RPMI7951 (cell line): ENCODE measurements around the gene KCNQ1. TPM values are rescaled to one million over a fixed set of nuclear protein-coding genes. Genes with fewer than 3 reads are reported as not detected.

Source experiments
- DNase-seq: peaks from one replicate; pipeline ENCODE4 v3.0.0-alpha.2; 2012; ENCODE audit warnings: low read depth
- total RNA-seq: library from RNA; depleted of rRNA; stranded (reverse); fragments of >200 nt; shearing (Covaris generic); gene quantifications from 2 replicates; pipeline ENCODE4 v1.2.3, GENCODE V29; 2014

Gene KCNQ1
- total RNA-seq, 1 experiment from 2014 or later = not detected

DNA sequence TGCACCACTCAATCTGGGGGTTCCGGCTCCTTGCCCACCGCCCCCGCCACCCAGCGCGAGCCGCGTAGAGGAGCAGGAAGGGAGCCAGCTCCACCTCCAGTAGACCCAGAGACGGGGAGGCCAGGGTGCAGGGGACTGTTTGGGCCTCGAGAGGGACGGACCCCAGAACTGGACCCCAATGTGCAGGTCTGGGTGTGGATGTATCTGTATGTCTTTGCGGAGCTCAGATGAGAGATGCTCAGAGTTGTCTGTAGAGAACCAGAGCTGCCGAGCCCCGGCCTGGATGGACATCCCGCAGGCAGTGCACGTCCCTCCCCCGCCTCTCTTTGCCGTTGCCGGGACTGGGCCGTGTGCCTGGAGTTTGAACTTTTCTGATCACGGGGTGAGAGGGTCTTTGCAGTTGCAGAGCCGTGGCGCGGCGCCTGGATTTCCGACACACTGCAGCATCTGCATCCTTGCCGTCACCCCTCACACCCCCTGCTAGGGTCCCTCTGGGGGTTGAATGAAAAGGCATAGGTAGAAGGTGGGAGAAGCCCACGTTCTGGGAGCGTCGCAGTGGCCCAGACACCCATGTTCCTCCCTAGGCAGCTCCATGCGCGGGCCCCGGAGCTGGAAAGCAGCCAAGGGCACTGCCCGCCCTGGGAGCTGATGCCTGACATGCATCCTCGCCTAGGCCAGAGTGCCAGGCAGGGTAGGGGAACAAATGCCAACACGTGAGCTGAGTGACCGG, 105.2 kb downstream of the KCNQ1 start:
- DNase-seq = no peak

DNA sequence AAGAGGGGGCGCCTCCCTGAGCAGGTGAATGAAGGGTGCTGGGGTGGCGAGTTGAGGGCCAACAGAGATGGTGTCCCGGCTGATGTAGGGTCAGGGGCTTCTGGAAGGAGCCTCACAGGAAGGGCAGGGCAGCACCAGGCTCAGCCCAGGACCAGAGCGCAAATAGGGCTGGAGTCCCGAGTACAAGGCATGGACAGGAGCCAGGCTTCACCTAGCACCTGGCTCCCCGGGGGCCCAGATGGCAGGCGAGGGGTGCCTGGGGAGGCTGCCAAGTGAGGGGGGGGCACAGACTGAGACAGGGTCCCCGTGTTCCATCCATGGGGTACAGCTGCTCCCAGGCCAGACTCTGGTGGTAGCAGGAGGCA, 105.8 kb downstream of the KCNQ1 start:
- DNase-seq = no peak

DNA sequence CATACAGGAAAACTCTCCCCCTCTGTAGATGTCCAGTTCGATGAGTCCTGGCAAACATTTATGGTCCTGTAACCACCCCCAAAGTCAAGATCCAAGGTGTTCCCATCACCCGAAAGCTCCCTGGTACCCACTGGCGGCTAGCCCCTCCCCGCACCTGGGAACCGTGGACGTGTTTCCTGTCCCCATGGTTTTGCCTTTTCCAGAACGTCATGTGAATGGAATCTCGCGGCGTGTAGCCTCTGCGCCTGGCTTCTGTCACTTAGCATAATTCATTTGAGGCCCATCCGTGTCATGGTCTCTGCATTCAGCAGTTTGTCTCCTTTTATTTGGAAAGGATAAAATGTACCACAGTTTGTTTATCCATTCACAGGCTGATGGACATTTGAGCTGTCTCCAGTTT, 106.3 kb downstream of the KCNQ1 start:
- no peak for DNase-seq

DNA sequence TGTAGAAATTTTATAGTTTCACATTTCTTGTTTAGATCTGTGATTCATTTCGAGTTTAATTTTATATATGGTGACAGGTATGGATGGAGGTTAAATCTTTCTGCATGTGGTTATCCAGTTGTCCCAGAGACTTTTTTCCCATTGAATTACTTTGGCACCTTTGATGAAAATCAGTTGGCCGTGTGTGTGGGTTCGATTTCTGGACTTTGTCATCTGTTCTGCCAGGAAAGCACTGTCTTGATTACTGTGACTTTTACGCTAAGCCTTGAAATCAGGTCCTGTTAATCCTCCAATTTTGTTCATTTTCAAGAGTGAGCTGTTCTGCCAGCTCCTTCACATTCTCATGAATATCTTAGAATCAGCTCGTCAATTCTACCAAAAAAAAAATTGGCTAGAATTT, 107.4 kb downstream of the KCNQ1 start:
- DNase-seq = no peak

DNA sequence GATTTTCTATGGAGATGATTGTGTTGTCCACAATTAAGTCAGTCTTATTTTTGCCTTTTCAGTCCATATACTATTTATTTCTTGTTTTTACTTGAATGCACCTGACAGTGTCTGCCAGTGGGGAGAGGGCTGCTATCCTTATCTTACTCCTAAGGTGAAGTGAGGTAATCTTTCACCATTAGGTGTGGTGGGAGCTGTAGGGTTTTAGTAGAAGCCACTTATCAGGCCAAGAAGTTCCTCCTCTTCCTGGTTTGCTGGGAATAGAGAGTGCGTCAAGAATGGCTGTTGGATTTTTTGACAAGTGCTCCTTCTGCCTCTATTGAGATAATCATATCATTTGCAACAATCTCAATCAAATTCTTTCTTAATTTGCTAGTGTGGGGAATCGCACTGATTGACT, 108.4 kb downstream of the KCNQ1 start:
- DNase-seq = no peak

DNA sequence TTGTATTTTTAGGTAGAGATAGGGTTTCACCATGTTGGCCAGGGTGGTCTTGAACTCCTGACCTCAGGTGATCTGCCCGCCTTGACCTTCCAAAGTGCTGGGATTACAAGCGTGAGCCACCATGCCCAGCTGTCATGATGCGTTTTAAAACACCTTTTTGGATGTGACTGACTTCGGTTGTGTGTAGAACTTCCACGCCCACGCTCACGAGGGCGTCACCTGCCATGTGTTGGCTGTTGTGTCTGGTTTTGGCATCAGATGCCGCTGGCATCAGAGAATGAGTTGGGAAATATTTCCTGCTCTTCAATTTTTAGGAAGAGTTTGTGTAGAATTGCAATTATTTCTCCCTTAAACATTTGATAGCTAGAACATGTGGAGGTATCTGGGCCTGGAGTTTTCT, 109.1 kb downstream of the KCNQ1 start:
- no peak for DNase-seq

DNA sequence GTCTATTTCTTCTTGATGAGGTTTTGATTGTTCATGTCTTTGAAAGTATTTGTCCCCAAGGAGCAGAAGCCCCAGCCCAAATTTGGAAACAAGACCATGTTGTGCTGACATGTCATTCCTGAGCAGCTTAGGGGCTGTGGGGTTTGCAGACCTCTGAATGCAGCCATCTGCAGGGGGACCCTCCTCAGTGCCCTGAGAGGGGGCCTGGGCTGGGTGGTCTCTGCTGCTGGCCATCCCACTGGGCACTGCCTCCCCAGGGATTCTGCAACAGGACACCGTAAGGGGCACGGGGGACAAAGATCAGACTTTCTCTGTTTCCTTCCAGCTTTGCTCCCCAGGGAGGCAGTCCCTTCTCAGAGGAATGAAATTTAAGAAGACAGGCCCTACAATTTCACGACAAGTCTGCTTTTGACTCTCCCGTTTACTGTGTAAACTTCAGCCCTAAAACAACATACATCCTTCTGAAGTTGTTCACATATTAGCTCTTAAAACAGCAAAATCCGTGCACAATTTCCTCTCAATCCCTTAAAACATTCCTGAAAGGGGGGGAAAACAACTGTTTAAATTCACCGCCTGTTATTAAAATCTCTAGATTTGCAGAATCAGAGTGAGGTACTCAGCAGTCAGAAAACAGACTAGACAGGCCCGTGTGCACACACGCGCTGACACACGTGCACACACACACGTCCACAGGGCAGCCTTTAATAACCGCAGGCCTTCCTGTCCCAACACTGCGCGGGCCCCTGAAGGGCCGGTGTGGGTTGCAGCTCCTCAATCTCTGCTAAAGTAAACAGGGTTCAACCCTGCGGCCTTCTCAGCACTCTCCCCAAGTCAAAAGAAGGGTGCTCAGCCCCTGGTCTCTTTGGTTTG, 109.8 kb downstream of the KCNQ1 start:
- no peak for DNase-seq

DNA sequence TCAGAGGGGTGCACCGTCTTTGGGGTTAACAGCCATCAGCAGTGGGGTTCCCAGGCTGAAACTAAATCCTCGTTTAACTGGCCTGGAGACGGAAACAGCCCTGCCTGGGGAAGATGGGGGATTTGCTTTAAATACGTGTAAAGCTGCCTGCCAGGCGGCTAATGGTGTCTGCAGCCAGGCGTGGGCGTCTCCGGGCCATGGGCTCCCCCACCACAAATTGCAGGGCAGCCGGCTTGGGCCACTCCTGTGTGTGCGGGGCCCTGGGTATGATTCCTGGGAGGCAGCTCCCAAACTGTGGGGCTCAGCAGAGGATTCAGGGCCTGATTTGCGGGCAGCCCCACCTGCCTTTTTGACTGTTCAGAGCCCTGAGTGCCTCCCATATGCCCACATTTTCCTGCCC, 110.5 kb downstream of the KCNQ1 start:
- no peak for DNase-seq

DNA sequence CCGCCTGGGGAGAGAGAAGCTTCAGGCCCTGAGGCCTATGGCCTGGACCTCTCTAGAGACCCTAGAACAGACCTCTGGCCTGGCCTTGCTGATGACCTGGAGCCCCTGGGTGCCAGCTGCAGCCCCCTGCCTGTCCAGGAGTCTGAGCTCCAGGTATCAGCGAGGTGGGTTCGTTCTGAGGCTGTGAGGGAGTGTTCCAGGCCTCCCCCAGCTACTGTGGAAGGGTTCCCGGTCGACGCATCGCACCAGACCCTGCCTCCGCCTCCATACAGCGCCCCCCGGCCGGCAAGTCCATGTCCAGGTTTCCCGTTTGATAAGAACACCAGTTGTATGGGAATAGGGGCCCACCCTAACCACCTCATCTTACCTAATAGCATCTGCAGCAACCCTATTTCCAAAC, 111.1 kb downstream of the KCNQ1 start:
- DNase-seq = no peak

DNA sequence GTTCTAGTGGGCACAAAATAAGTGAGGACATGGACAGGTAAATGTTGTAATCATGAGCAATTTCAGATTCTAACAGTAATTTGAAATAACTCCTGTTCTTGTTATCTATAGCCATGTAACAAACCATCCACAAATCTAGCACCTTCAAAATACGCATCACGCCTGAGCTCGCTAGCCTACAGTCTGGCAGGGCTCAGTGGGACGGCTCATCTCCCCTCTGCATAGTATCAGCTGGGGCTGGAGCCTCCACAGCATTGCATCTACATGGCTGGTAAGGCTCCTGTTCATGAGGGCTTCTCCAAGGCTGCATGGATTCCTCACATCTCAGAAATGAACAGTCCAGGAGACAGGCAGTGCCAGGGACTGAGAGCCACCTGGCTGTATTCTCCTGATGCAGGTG, 112.6 kb downstream of the KCNQ1 start:
- DNase-seq = no peak

DNA sequence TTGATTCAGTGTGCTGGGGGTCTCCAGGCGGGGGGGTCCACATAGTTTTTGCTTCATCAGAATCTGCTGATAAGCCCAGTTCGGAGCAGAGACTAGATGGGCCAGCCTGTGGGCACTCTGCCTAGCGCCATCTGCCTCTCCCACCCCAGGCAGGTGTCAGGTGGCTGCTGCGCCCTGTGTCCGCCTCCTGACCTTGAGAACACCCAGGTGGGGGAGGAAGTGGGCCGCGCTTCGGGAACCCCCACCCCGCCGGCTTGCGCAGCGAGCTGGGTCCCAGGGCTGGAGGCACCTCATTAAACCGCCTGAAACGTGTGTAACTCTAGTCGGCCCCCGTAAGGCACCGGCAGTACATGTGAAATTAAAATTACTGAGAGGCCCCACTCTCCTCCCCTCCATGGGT, 113.6 kb downstream of the KCNQ1 start:
- no peak for DNase-seq

DNA sequence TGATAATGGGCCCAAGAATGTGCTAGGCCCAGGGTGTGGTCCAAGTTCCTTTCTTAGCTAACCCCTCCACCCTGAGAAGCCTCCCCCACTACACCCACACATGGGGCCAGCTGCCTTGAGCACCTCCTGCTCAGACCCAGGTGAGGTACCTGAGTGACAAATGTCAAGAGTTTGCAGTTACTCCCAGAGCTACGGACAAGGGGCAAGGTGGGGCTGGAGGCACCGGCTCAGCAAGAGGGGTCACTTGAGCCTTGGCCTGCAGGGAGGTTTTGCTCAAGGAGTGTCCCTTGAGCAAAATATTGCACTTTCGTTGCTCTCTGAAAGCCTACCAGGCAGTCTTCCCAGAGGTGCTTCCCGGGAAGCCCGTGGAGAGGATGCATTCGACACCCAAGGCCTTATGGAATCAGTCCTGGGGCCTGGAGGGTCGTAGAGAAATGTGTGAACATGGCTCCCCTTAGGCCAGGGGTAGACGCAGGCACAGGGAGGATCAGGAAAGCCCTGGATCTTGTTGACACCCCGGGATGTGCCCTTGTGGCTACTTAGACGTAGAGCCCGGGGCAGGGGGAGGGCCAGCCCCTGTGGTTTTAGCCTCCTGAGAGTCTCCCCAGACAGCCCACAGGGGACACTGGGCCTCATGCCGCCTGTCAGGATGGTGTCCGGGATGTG, 114.2 kb downstream of the KCNQ1 start:
- no peak for DNase-seq

DNA sequence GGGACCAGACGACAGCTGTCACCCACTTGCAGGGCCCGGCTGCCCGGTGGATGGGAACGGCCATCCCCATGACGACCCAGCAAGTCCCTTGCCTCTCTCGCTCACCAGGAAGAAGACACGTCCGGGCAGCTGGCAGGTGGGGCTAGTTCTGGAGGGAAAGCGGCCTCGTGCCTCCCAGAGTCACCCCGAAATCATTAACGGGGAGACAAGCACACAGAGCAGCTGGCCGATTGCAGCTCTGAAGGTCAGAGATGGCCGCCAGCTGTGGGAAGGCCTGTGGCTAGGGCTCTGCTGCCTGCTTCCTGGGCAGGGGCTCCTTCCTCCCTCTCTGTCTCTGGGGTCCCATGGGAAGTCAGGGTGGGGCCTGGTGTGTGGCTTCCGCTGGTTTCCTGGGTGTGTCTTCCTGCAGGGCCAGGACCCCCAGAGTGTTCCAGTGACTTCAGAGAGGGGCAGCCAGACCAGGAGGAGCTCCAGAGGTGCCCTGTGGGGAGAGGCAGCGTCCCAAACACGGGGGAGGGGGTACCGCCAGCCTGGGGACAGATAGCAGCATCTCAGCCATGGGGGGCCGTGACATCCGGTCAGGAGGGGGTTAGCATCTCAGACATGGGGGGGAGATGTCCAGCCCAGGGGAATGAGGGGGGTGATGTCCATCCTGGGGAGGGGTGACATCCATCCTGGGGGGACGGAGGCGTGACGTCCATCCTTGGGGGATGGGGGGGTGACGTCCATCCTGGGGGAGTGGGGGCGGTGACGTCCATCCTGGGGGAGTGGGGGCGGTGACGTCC, 114.9 kb downstream of the KCNQ1 start:
- no peak for DNase-seq

DNA sequence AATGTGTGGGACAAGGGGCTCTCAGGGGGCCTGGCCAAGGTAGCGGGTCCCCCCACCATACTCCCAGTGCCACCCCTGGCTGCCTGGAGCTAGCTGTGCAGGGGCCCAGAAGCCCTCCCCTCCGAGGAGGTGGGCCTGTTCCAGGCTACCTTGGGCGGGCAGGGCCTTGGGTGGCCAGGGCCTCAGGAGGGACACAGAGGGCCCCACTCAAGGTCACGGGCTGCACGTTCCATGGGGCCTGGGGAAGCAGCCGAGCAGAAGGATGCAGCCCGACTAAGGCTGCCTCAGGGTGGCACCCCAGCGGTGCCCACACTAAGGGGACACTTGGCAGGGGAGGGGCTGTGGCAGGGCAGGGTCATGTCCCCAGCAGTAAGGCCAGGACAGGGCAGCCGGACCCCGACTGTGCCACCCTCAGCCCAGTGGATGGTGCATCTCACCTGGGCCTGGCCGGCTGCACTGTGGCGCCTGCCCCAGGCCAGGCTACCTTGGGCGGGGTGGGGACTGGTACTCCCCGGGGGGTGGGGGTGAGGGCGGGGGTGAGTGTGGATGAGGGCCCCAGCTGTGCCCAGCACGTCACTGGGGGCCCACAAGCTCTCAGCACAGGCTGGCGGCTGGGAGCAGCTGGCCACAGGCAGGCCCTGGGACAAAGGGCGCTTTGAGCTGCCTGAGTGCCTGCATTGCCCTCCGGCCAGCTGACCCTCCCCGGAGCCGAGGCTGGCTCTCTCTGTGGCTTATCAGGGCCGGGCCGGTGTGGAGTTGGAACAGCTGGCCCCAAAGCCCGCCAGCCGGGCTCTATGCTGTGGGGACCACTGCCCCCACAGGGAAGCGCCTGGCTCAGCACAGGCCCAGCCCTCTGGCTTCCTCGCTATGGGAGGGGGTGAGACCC, 117.1 kb downstream of the KCNQ1 start:
- DNase-seq = peak; percentile 21

DNA sequence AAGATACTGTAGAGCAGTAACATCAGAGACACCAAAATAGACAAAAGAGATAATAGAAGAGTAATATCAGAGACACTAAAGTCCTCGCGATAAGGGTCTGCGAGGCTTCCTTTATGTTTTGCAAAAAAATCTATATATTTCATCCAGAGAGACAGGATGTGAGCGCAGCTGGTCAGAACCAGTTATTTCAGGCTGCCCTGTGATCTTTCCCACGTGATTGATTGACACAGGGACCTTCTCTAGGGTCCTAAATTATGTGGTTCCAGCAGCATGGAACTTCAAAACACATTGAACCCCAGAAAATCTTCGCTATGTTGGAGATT, 118.0 kb downstream of the KCNQ1 start:
- no peak for DNase-seq

DNA sequence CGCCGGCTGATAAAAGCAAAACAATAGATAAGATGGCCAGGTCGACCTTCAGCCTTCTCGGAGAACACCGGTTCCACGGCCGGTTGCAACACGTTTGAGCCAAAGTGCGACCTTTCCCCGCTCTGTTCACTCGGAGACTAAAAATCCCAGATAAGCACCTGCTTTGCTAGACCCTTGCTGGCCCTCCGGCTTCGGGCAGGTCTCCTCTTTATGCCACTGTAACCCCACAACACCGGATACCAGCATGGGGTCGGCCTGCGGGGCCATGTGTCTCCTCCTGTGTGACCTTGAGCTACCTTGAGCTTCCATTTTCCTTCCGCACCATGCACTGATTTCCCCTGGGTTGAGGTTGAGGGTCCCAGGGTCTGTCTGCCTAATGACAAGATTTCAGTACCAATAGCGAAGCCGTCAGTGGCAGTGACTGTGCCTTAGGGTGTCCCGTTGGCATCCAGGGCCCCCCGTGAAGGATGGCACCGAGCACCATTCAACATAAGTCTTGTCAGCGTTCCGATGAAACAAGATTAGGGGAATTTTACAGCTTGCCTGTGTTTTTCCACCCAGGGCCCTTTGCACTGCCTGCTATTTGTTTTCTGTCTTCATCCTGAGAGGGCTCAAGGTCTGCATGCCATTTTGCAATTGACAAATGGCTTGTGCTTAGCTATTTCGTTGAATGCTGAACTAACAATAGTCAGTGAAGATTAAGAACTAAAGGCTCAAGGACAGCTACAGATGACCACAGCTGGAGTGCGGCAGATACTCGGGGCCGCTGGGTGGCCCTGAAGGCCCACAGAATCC, 118.6 kb downstream of the KCNQ1 start:
- DNase-seq = no peak

DNA sequence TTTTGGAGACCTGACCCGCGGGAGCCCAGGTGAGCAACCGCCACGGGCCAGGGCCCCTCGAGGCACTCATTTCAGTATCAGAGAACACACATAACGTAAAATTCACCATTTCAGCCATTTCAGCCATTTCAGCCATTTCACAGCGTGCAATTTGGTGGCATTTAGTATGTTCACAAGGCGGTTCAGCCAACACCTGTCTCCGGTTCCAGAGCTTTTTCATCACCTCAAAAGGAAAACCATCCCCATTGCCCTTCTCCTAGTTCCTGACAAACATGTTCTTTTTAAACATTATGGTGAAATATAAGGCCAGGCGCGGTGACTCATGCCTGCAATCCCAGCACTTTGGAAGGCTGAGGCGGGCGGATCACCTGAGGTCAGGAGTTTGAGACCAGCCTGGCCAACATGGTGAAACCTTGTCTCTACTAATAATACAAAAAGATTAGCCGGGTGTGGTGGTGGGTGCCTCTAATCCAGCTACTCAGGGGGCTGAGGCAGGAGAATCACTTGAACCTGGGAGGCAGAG, 119.3 kb downstream of the KCNQ1 start:
- DNase-seq = no peak

DNA sequence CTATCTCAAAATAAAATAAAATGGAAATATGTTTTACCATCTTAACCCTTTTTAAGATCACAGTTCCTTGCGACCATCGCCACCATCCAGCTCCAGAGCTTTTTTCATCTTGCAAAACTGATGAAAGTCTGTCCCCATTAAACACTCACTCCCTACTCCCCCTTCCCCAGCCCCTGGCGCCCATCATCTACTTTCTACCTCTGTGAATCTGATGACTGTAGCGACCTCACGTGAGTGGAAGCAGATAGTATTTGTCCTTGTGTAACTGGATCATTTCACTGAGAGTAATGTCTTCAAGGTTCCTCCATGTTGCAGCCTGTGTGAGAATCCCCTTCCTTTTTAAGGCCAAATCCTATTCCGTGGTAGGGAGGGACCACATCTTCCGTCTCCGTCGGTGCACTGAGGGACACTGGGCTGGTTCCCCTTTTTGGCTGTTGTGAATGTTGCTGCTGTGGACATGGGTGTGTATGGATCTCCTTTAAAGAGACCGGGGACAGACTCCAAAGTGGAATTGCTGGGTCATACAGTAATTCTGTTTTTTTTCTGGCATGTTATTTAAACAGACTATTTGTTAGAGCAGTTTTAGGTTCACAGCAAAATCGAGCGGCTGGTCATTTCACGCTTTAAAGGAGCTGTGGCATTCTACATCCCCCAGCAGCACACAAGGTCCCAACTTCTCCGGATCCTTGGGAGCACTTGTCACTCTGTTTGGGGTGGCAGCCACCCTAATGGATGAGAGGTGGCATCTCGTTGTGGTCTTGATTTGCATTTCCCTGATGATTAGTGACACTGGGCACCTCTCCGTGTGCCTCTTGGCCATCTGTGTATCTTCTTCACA, 120.0 kb downstream of the KCNQ1 start:
- no peak for DNase-seq
